Liver (tissue), 10 donors: ENCODE results near the gene ZDHHC20. TPM values are rescaled to one million over a fixed set of nuclear protein-coding genes. Genes with fewer than 3 reads are reported as not detected.

Experiments used
- DNase-seq: peaks from one replicate; pipeline ENCODE4 v3.0.0-alpha.2; 2017; ENCODE audit warnings: low spot score
- H3K27ac ChIP-seq, 2 donors: one replicate each; pipeline ENCODE4 v1.7.0; 2013; ENCODE audit warnings: inconsistent platforms in 2 of 2, low read length in 2 of 2, control low read depth in 1 of 2, low read depth in 1 of 2, mild to moderate bottlenecking in 1 of 2
- H3K27me3 ChIP-seq, 4 donors: one replicate each; pipeline versions ENCODE4 v1.6.1 to v1.7.0; 2013; ENCODE audit warnings: low read length in 3 of 4, inconsistent platforms in 1 of 4, mild to moderate bottlenecking in 1 of 4, moderate library complexity in 1 of 4; ENCODE audit not compliant: control insufficient read depth in 4 of 4, insufficient read depth in 4 of 4
- H3K36me3 ChIP-seq, 4 donors: one replicate each; pipeline versions ENCODE4 v1.6.1 to v1.7.0; 2013; ENCODE audit warnings: low read length in 3 of 4, mild to moderate bottlenecking in 3 of 4, low read depth in 1 of 4, moderate library complexity in 1 of 4; ENCODE audit not compliant: control insufficient read depth in 4 of 4, insufficient read depth in 3 of 4
- H3K4me1 ChIP-seq, 4 donors: one replicate each; pipeline versions ENCODE4 v1.6.1 to v1.7.0; 2013; ENCODE audit warnings: low read length in 3 of 4, mild to moderate bottlenecking in 3 of 4, moderate library complexity in 1 of 4; ENCODE audit not compliant: control insufficient read depth in 4 of 4, insufficient read depth in 4 of 4
- H3K4me3 ChIP-seq, 3 donors: one replicate each; pipeline versions ENCODE4 v1.6.1 to v1.7.0; 2013; ENCODE audit warnings: low read length in 3 of 3, control low read depth in 1 of 3, low read depth in 1 of 3, mild to moderate bottlenecking in 1 of 3
- H3K9ac ChIP-seq, 2 donors: one replicate each; pipeline ENCODE4 v1.7.0; 2013; ENCODE audit warnings: low read length in 2 of 2, mild to moderate bottlenecking in 2 of 2, moderate library complexity in 2 of 2, control low read depth in 1 of 2, low read depth in 1 of 2
- H3K9me3 ChIP-seq, 4 donors: one replicate each; pipeline versions ENCODE4 v1.6.1 to v1.7.0; 2013; ENCODE audit warnings: low read length in 3 of 4; ENCODE audit not compliant: control insufficient read depth in 4 of 4
- EGR1 ChIP-seq, 2 donors: IDR thresholded peaks; 2 replicates each; pipeline ENCODE4 v1.6.1; 2016 to 2018; ENCODE audit warnings: antibody characterized with exemption in 2 of 2, low read depth in 2 of 2
- FOXA1 ChIP-seq: IDR thresholded peaks from 2 replicates; pipeline ENCODE4 v1.6.1; 2016; ENCODE audit warnings: antibody characterized with exemption
- FOXA2 ChIP-seq: IDR thresholded peaks from 2 replicates; pipeline ENCODE4 v1.6.1; 2016; ENCODE audit warnings: antibody characterized with exemption
- GABPA ChIP-seq, 2 donors: IDR thresholded peaks in 1 of 2; conservative IDR thresholded peaks in 1 of 2; 2 replicates each; pipeline ENCODE4 v1.6.1; 2016; ENCODE audit warnings: antibody characterized with exemption in 2 of 2, mild to moderate bottlenecking in 1 of 2, moderate library complexity in 1 of 2
- HNF4A ChIP-seq, 2 donors: conservative IDR thresholded peaks; 2 replicates each; pipeline ENCODE4 v1.6.1; 2016; ENCODE audit warnings: antibody characterized with exemption in 2 of 2, mild to moderate bottlenecking in 2 of 2
- HNF4G ChIP-seq: IDR thresholded peaks from 2 replicates; pipeline ENCODE4 v1.6.1; 2016; ENCODE audit warnings: antibody characterized with exemption
- JUND ChIP-seq, 2 donors: IDR thresholded peaks; 2 replicates each; pipeline ENCODE4 v1.6.1; 2016; ENCODE audit warnings: antibody characterized with exemption in 2 of 2
- NR2F2 ChIP-seq: IDR thresholded peaks from 2 replicates; pipeline ENCODE4 v1.6.1; 2016; ENCODE audit warnings: antibody characterized with exemption
- RAD21 ChIP-seq, 2 donors: IDR thresholded peaks; 2 replicates each; pipeline ENCODE4 v1.6.1; 2016; ENCODE audit warnings: antibody characterized with exemption in 2 of 2, mild to moderate bottlenecking in 2 of 2
- RXRA ChIP-seq, 2 donors: IDR thresholded peaks; 2 replicates each; pipeline ENCODE4 v1.6.1; 2017 to 2018; ENCODE audit warnings: antibody characterized with exemption in 2 of 2, mild to moderate bottlenecking in 1 of 2
- SP1 ChIP-seq: IDR thresholded peaks from 2 replicates; pipeline ENCODE4 v1.6.1; 2018; ENCODE audit warnings: antibody characterized with exemption, mild to moderate bottlenecking
- TAF1 ChIP-seq: conservative IDR thresholded peaks from 2 replicates; pipeline ENCODE4 v1.6.1; 2016; ENCODE audit warnings: antibody characterized with exemption, mild to moderate bottlenecking
- YY1 ChIP-seq: IDR thresholded peaks from 2 replicates; pipeline ENCODE4 v1.6.1; 2016; ENCODE audit warnings: antibody characterized with exemption, mild to moderate bottlenecking
- WGBS: extraction: QIAGEN DNeasy Blood & Tissue Kit; methylation state at CpG from one replicate; pipeline ENCODE4 v1.1.7; 2013; 5-methylcytosine and 5-hydroxymethylcytosine counted together
- polyA plus RNA-seq, 2 donors: library from polyadenylated mRNA; stranded (reverse) in 1 of 2; unstranded in 1 of 2; fragments of 200-250 nt in 1 of 2; fragments of >200 nt in 1 of 2; fragmentation: Nextera tagmentation in 1 of 2; extraction: Ambion mirVana in 1 of 2; gene quantifications; one replicate each; pipeline versions ENCODE4 v1.2.1 to v1.2.3, GENCODE V29; 2013 to 2015
- small RNA-seq: library from RNA; depleted of rRNA; stranded (forward); fragments of <200 nt; gene quantifications from one replicate; pipeline ENCODE3, GENCODE V24; 2014
- total RNA-seq, 2 donors: library from RNA; depleted of rRNA; stranded (reverse); fragments of >200 nt; gene quantifications; one replicate each; pipeline ENCODE4 v1.2.3, GENCODE V29; 2014
- TF ChIP-seq, protein P1 (sequence below): IDR thresholded peaks from 2 replicates; pipeline ENCODE4 v1.6.1; 2016; ENCODE audit warnings: antibody characterized with exemption
- TF ChIP-seq, protein P2 (sequence below): IDR thresholded peaks from 2 replicates; pipeline ENCODE4 v1.6.1; 2016; ENCODE audit warnings: antibody characterized with exemption, mild to moderate bottlenecking
- TF ChIP-seq, protein P3 (sequence below): IDR thresholded peaks from 2 replicates; pipeline ENCODE4 v1.6.1; 2016; ENCODE audit warnings: antibody characterized with exemption
- TF ChIP-seq, protein P4 (sequence below): IDR thresholded peaks from 2 replicates; pipeline ENCODE4 v1.6.1; 2016; ENCODE audit warnings: antibody characterized with exemption
- TF ChIP-seq, protein P5 (sequence below): fragments of 150-350 bp; IDR thresholded peaks from 2 replicates; pipeline ENCODE4 v1.5.1; 2017; ENCODE audit warnings: improper control_type of control experiment, low read depth, low read length; ENCODE audit not compliant: missing input control
- donor health status: healthy.
- donor health status: healthy.
- donor health status: healthy.
- donor health status: healthy.
- donor health status: healthy.

Gene ZDHHC20
- total and polyA plus RNA-seq, 4 donors: 7.7 to 55.4 (median 18.6) TPM

DNA sequence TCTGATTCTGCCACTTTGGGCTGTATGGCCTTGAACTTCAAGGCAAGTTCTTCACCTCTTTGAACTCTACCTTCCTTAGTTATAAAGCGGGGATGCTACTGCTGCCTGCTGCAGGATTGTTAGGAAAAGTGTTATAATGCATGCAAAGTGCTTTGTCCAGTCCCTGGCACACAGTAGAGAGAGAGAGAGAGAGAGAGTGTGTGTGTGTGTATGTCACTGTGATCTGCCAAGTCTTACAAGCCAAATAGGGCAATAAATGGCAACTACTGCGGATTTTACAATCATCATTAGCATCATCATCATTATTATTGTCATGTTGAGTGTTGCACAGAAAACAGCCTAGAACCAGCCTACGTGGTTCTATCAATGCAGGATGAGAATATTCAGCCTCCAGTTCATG lies 136.1 kb downstream of the ZDHHC20 start:
- peaks cover 0 to 2% (median 0%) of the 10 kb centered on the region in 4 donors for H3K36me3 ChIP-seq
- no peak overlapping the region for H3K4me3 ChIP-seq
- H3K9ac ChIP-seq: no peak overlapping the region
- 15% methylated on average over 3 of the region's 3 CpGs for WGBS
- peaks cover 0 to 2% (median 0%) of the 10 kb centered on the region in 4 donors for H3K9me3 ChIP-seq
- no peak overlapping the region for H3K27ac ChIP-seq
- TF ChIP-seq SP1 (no peak), RAD21 (IDR thresholded peaks at IDR 0.05) (no peak), FOXA2 (no peak), JUND (IDR thresholded peaks at IDR 0.05) (no peak), HNF4G (no peak), TAF1 (no peak), RXRA (IDR thresholded peaks at IDR 0.05) (no peak), HNF4A (conservative IDR thresholded peaks at IDR 0.05) (no peak), FOXA1 (no peak), YY1 (no peak), GABPA (IDR thresholded peaks at IDR 0.05 in 1 of 2, conservative IDR thresholded peaks at IDR 0.05 in 1 of 2) (no peak), NR2F2 (no peak), EGR1 (IDR thresholded peaks at IDR 0.05; ENCODE audit: low read depth in 2 of 2) (no peak)
- TF ChIP-seq, protein P1, sequence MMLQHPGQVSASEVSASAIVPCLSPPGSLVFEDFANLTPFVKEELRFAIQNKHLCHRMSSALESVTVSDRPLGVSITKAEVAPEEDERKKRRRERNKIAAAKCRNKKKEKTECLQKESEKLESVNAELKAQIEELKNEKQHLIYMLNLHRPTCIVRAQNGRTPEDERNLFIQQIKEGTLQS: no peak
- TF ChIP-seq, protein P2, sequence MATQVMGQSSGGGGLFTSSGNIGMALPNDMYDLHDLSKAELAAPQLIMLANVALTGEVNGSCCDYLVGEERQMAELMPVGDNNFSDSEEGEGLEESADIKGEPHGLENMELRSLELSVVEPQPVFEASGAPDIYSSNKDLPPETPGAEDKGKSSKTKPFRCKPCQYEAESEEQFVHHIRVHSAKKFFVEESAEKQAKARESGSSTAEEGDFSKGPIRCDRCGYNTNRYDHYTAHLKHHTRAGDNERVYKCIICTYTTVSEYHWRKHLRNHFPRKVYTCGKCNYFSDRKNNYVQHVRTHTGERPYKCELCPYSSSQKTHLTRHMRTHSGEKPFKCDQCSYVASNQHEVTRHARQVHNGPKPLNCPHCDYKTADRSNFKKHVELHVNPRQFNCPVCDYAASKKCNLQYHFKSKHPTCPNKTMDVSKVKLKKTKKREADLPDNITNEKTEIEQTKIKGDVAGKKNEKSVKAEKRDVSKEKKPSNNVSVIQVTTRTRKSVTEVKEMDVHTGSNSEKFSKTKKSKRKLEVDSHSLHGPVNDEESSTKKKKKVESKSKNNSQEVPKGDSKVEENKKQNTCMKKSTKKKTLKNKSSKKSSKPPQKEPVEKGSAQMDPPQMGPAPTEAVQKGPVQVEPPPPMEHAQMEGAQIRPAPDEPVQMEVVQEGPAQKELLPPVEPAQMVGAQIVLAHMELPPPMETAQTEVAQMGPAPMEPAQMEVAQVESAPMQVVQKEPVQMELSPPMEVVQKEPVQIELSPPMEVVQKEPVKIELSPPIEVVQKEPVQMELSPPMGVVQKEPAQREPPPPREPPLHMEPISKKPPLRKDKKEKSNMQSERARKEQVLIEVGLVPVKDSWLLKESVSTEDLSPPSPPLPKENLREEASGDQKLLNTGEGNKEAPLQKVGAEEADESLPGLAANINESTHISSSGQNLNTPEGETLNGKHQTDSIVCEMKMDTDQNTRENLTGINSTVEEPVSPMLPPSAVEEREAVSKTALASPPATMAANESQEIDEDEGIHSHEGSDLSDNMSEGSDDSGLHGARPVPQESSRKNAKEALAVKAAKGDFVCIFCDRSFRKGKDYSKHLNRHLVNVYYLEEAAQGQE: no peak
- TF ChIP-seq, protein P3, sequence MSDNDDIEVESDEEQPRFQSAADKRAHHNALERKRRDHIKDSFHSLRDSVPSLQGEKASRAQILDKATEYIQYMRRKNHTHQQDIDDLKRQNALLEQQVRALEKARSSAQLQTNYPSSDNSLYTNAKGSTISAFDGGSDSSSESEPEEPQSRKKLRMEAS: no peak
- TF ChIP-seq, protein P4, sequence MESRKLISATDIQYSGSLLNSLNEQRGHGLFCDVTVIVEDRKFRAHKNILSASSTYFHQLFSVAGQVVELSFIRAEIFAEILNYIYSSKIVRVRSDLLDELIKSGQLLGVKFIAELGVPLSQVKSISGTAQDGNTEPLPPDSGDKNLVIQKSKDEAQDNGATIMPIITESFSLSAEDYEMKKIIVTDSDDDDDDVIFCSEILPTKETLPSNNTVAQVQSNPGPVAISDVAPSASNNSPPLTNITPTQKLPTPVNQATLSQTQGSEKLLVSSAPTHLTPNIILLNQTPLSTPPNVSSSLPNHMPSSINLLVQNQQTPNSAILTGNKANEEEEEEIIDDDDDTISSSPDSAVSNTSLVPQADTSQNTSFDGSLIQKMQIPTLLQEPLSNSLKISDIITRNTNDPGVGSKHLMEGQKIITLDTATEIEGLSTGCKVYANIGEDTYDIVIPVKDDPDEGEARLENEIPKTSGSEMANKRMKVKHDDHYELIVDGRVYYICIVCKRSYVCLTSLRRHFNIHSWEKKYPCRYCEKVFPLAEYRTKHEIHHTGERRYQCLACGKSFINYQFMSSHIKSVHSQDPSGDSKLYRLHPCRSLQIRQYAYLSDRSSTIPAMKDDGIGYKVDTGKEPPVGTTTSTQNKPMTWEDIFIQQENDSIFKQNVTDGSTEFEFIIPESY: no peak
- TF ChIP-seq, protein P5, sequence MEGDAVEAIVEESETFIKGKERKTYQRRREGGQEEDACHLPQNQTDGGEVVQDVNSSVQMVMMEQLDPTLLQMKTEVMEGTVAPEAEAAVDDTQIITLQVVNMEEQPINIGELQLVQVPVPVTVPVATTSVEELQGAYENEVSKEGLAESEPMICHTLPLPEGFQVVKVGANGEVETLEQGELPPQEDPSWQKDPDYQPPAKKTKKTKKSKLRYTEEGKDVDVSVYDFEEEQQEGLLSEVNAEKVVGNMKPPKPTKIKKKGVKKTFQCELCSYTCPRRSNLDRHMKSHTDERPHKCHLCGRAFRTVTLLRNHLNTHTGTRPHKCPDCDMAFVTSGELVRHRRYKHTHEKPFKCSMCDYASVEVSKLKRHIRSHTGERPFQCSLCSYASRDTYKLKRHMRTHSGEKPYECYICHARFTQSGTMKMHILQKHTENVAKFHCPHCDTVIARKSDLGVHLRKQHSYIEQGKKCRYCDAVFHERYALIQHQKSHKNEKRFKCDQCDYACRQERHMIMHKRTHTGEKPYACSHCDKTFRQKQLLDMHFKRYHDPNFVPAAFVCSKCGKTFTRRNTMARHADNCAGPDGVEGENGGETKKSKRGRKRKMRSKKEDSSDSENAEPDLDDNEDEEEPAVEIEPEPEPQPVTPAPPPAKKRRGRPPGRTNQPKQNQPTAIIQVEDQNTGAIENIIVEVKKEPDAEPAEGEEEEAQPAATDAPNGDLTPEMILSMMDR: no peak
- DNase-seq: no peak
- peaks cover 0 to 9% (median 1%) of the 10 kb centered on the region in 4 donors for H3K4me1 ChIP-seq
- H3K27me3 ChIP-seq: no peaks in the 10 kb centered on the region

Small RNA genes within 50 kb of the gene (small RNA-seq; reads per million reads assigned to genes)
- not detected for gene RNA5SP25

Other genes with a start within 250 kb of the ZDHHC20 start
- gene MICU2, start 144.9 kb upstream of the ZDHHC20 start, total RNA-seq: 10 to 100 TPM; 28.7 to 42.9 TPM
- 10 to 100 TPM; 19.4 to 20.9 TPM for gene MICU2, start 144.9 kb upstream of the ZDHHC20 start, polyA plus RNA-seq
- gene FGF9, start 211.8 kb upstream of the ZDHHC20 start, total RNA-seq: under 1 TPM; under 0.01 to 0.05 TPM
- gene FGF9, start 211.8 kb upstream of the ZDHHC20 start, polyA plus RNA-seq: not detected